ENCODE results near the gene LIPC. TPM values are rescaled to one million over a fixed set of nuclear protein-coding genes. Genes with fewer than 3 reads are reported as not detected.

LIPC gene
- polyA plus RNA-seq, 1 of the 3 experiments (the other 2 are of a cell fraction) = not detected

DNA sequence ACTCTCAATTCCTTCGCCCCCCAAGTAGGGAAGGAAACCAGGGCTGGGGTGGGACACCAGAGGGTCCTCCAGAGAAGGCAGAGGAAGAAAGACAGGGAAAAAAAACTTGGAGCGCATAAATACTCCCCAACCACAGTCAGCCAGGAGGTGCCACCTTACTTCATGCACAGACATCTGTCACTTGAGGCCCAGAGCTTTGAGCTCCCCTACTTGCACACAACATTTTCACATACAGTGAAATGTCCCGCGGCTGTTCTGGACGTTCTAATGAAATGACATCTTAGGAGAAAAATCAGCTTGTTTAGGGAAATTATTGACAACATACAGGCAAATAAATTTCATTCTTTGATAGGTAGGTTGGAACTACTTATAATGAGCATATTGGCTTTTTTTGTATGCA is 113.0 kb downstream of the LIPC start:
- no peaks in the 10 kb centered on the region for H3K27me3 ChIP-seq (ENCODE audit: insufficient read depth)
- no peak for DNase-seq
- H3K36me3 ChIP-seq (replicated peaks in 1 of 2; ENCODE audit: control insufficient read depth in 1 of 2, insufficient read depth in 2 of 2, low read length in 1 of 2) = no peaks in the 10 kb centered on the region
- no peak overlapping the region for H3K4me2 ChIP-seq
- TF ChIP-seq, protein P1, sequence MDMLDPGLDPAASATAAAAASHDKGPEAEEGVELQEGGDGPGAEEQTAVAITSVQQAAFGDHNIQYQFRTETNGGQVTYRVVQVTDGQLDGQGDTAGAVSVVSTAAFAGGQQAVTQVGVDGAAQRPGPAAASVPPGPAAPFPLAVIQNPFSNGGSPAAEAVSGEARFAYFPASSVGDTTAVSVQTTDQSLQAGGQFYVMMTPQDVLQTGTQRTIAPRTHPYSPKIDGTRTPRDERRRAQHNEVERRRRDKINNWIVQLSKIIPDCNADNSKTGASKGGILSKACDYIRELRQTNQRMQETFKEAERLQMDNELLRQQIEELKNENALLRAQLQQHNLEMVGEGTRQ (IDR thresholded peaks at IDR 0.05; ENCODE audit: borderline replicate concordance, low read depth, low read length) = no peak
- TF ChIP-seq EZH2phosphoT487 (IDR thresholded peaks at IDR 0.05; ENCODE audit: borderline replicate concordance, low read depth) = no peak
- TF ChIP-seq FOXM1 (IDR thresholded peaks at IDR 0.05; ENCODE audit: low read depth) = no peak
- no peak for TF ChIP-seq RXRA (IDR thresholded peaks at IDR 0.05; ENCODE audit: borderline replicate concordance, low read depth)
- TF ChIP-seq, protein P2, sequence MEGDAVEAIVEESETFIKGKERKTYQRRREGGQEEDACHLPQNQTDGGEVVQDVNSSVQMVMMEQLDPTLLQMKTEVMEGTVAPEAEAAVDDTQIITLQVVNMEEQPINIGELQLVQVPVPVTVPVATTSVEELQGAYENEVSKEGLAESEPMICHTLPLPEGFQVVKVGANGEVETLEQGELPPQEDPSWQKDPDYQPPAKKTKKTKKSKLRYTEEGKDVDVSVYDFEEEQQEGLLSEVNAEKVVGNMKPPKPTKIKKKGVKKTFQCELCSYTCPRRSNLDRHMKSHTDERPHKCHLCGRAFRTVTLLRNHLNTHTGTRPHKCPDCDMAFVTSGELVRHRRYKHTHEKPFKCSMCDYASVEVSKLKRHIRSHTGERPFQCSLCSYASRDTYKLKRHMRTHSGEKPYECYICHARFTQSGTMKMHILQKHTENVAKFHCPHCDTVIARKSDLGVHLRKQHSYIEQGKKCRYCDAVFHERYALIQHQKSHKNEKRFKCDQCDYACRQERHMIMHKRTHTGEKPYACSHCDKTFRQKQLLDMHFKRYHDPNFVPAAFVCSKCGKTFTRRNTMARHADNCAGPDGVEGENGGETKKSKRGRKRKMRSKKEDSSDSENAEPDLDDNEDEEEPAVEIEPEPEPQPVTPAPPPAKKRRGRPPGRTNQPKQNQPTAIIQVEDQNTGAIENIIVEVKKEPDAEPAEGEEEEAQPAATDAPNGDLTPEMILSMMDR (IDR thresholded peaks at IDR 0.05) = no peak
- TF ChIP-seq GATA2 (CRISPR knock-in tag; IDR thresholded peaks at IDR 0.05) = no peak
- no peak for TF ChIP-seq FOSL2 (IDR thresholded peaks at IDR 0.05; ENCODE audit: borderline replicate concordance, low read depth)
- no peak for TF ChIP-seq GABPA (IDR thresholded peaks at IDR 0.05; ENCODE audit: low read depth)
- POLR2A ChIA-PET = no interaction called here
- H4K20me1 ChIP-seq (ENCODE audit: insufficient read depth) = no peaks in the 10 kb centered on the region
- no peaks in the 10 kb centered on the region for H3K9me2 ChIP-seq
- H3K9me3 ChIP-seq = no peaks in the 10 kb centered on the region
- H3K79me2 ChIP-seq (ENCODE audit: insufficient read depth) = no peaks in the 10 kb centered on the region
- CTCF ChIA-PET = no interaction called here
- peaks cover 20% of the 10 kb centered on the region for H3F3A ChIP-seq (replicated peaks; ENCODE audit: insufficient read depth)
- no peak overlapping the region for H3K9ac ChIP-seq
- no peak overlapping the region for H3K4me3 ChIP-seq (ENCODE audit: low read depth in 2 of 2, low read length in 1 of 2)
- 97% methylated on average over 5 of the region's 5 CpGs for WGBS (ENCODE audit: low lambda C conversion rate)
- H3K27ac ChIP-seq (ENCODE audit: low read depth in 2 of 2, low read length in 1 of 2) = no peak overlapping the region
- no peak overlapping the region for H2AFZ ChIP-seq (ENCODE audit: low read depth)
- H3K4me1 ChIP-seq (ENCODE audit: control insufficient read depth in 1 of 2, insufficient read depth in 2 of 2, low read depth in 1 of 2, low read length in 1 of 2) = peaks cover 16 to 17% of the 10 kb centered on the region in 2 experiments; a peak in 2 of 4 replicates

DNA sequence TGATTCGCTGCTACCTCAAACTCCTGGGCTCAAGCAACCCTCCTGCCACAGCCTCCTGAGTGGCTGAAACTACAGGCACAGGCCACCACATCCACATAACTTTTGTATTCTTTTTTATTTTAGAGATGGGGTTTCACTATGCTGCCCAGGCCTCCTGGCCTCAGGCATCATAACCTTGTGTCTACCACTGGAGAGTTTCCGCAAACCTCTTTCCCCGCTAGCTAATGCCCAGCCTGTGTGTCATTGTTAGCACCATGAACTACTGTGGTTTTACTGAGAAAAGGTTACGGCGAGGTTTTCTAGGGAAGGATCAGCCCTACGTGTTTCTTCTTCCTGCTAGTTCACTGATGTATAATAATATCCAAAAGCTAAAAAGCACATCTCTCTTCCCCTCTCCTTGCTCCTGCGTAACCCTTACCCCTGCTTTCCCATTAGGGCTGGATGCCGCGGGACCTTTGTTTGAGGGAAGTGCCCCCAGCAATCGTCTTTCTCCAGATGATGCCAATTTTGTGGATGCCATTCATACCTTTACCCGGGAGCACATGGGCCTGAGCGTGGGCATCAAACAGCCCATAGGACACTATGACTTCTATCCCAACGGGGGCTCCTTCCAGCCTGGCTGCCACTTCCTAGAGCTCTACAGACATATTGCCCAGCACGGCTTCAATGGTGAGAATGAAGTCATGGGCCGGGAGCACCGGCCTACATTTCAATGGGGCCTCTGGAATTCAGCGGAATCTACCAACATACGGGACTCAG is 113.7 kb downstream of the LIPC start:
- POLR2A ChIA-PET = no interaction called here
- Histone ChIP-seq H4K20me1 (ENCODE audit: insufficient read depth) (no peaks in the 10 kb centered on the region), H3K27ac (ENCODE audit: low read depth in 2 of 2, low read length in 1 of 2) (no peak overlapping the region), H3K9me3 (no peaks in the 10 kb centered on the region), H3F3A (replicated peaks; ENCODE audit: insufficient read depth) (peaks cover 20% of the 10 kb centered on the region), H3K79me2 (ENCODE audit: insufficient read depth) (no peaks in the 10 kb centered on the region), H3K36me3 (replicated peaks in 1 of 2; ENCODE audit: control insufficient read depth in 1 of 2, insufficient read depth in 2 of 2, low read length in 1 of 2) (no peaks in the 10 kb centered on the region), H3K9ac (no peak overlapping the region), H2AFZ (ENCODE audit: low read depth) (no peak overlapping the region), H3K27me3 (ENCODE audit: insufficient read depth) (no peaks in the 10 kb centered on the region), H3K4me2 (no peak overlapping the region), H3K4me3 (ENCODE audit: low read depth in 2 of 2, low read length in 1 of 2) (no peak overlapping the region), H3K9me2 (no peaks in the 10 kb centered on the region), H3K4me1 (ENCODE audit: control insufficient read depth in 1 of 2, insufficient read depth in 2 of 2, low read depth in 1 of 2, low read length in 1 of 2) (peaks cover 17% of the 10 kb centered on the region in 2 experiments; a peak in 2 of 4 replicates)
- DNase-seq = no peak
- CTCF ChIA-PET = interaction anchor here (1.1 kb wide), 1 partner anchor 226 kb away, joined by 4 read pairs; the partner anchor contains the start of gene MINDY2
- TF ChIP-seq RAD21 (IDR thresholded peaks at IDR 0.05; ENCODE audit: low read length) (no peak), MXI1 (IDR thresholded peaks at IDR 0.05; ENCODE audit: low read depth, low read length) (no peak), FOXJ3 (CRISPR knock-in tag; IDR thresholded peaks at IDR 0.05) (no peak)
- TF ChIP-seq, protein P3, sequence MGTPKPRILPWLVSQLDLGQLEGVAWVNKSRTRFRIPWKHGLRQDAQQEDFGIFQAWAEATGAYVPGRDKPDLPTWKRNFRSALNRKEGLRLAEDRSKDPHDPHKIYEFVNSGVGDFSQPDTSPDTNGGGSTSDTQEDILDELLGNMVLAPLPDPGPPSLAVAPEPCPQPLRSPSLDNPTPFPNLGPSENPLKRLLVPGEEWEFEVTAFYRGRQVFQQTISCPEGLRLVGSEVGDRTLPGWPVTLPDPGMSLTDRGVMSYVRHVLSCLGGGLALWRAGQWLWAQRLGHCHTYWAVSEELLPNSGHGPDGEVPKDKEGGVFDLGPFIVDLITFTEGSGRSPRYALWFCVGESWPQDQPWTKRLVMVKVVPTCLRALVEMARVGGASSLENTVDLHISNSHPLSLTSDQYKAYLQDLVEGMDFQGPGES (IDR thresholded peaks at IDR 0.05; ENCODE audit: low read depth, low read length) = no peak
- TF ChIP-seq, protein P4, sequence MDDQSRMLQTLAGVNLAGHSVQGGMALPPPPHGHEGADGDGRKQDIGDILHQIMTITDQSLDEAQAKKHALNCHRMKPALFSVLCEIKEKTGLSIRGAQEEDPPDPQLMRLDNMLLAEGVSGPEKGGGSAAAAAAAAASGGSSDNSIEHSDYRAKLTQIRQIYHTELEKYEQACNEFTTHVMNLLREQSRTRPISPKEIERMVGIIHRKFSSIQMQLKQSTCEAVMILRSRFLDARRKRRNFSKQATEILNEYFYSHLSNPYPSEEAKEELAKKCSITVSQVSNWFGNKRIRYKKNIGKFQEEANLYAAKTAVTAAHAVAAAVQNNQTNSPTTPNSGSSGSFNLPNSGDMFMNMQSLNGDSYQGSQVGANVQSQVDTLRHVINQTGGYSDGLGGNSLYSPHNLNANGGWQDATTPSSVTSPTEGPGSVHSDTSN (IDR thresholded peaks at IDR 0.05) = no peak
- TF ChIP-seq, protein P2 (IDR thresholded peaks at IDR 0.05) = no peak
- 93% methylated on average over 18 of the region's 18 CpGs for WGBS (ENCODE audit: low lambda C conversion rate)
